ENCODE data around the gene LPCAT3.

LPCAT3 gene

DNA sequence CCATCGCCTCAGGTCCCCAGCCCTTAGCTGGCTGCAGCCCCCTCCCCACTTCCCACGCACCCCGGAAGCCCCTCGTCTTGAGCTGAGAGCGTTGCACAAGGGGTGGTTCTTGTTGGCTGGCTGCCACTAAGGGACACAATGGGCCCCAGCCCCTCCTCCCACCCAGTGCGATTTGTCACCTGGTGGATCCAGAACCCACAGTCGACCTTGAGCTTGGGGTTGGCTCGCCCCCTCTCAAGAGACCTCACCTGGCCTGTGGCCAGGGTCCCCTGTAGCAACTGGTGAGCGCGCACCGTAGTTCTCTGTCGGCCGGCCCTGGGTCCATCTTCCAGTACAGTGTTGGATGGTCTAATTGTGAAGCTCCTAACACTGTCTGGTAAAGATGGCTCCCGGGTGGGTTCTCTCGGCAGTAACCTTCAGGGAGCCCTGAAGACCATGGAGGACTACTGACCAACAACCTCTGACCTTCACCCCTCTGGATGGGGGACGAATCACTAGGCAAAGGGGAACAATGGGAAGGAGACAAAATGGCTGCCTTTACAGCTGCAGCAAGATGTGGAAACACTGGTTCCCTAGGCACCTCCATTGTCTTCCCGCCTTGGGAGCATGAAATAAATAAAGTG lies 54.4 kb downstream of the LPCAT3 start:
- peak; percentile 25; the same call in 1 of the 2 replicates for TF ChIP-seq TAF1 (IDR thresholded peaks at IDR 0.05; ENCODE audit: low read depth)
- TF ChIP-seq CEBPB (IDR thresholded peaks at IDR 0.05), result peak; percentile 67; the same call in 1 of the 2 replicates
- peak; percentile 69; the same call in 1 of the 2 replicates for TF ChIP-seq ZBTB7A (IDR thresholded peaks at IDR 0.05; ENCODE audit: low read depth)
- TF ChIP-seq, protein P1, sequence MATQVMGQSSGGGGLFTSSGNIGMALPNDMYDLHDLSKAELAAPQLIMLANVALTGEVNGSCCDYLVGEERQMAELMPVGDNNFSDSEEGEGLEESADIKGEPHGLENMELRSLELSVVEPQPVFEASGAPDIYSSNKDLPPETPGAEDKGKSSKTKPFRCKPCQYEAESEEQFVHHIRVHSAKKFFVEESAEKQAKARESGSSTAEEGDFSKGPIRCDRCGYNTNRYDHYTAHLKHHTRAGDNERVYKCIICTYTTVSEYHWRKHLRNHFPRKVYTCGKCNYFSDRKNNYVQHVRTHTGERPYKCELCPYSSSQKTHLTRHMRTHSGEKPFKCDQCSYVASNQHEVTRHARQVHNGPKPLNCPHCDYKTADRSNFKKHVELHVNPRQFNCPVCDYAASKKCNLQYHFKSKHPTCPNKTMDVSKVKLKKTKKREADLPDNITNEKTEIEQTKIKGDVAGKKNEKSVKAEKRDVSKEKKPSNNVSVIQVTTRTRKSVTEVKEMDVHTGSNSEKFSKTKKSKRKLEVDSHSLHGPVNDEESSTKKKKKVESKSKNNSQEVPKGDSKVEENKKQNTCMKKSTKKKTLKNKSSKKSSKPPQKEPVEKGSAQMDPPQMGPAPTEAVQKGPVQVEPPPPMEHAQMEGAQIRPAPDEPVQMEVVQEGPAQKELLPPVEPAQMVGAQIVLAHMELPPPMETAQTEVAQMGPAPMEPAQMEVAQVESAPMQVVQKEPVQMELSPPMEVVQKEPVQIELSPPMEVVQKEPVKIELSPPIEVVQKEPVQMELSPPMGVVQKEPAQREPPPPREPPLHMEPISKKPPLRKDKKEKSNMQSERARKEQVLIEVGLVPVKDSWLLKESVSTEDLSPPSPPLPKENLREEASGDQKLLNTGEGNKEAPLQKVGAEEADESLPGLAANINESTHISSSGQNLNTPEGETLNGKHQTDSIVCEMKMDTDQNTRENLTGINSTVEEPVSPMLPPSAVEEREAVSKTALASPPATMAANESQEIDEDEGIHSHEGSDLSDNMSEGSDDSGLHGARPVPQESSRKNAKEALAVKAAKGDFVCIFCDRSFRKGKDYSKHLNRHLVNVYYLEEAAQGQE (IDR thresholded peaks at IDR 0.05; ENCODE audit: low read depth), result no peak
- no peak for TF ChIP-seq EP300 (IDR thresholded peaks at IDR 0.05; ENCODE audit: borderline replicate concordance)
- TF ChIP-seq RAD21 (IDR thresholded peaks at IDR 0.05; ENCODE audit: low read depth), result no peak
- TF ChIP-seq YY1 (IDR thresholded peaks at IDR 0.05; ENCODE audit: low read depth), result peak; percentile 85
- no peak for TF ChIP-seq TCF12 (IDR thresholded peaks at IDR 0.05; ENCODE audit: low read depth)
- TF ChIP-seq, protein P2, sequence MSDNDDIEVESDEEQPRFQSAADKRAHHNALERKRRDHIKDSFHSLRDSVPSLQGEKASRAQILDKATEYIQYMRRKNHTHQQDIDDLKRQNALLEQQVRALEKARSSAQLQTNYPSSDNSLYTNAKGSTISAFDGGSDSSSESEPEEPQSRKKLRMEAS (IDR thresholded peaks at IDR 0.05), result no peak
- peak; percentile 73 for TF ChIP-seq NFIC (IDR thresholded peaks at IDR 0.05)
- no peak; the same call in 1 of the 2 replicates for TF ChIP-seq TEAD4 (IDR thresholded peaks at IDR 0.05)
- TF ChIP-seq CREB1 (IDR thresholded peaks at IDR 0.05; ENCODE audit: low read depth), result no peak
- no peak for TF ChIP-seq FOXM1 (IDR thresholded peaks at IDR 0.05; ENCODE audit: borderline replicate concordance, low read depth)
- TF ChIP-seq, protein P3, sequence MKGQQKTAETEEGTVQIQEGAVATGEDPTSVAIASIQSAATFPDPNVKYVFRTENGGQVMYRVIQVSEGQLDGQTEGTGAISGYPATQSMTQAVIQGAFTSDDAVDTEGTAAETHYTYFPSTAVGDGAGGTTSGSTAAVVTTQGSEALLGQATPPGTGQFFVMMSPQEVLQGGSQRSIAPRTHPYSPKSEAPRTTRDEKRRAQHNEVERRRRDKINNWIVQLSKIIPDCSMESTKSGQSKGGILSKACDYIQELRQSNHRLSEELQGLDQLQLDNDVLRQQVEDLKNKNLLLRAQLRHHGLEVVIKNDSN (IDR thresholded peaks at IDR 0.05), result no peak
- no peak for TF ChIP-seq EGR1 (IDR thresholded peaks at IDR 0.05)

DNA sequence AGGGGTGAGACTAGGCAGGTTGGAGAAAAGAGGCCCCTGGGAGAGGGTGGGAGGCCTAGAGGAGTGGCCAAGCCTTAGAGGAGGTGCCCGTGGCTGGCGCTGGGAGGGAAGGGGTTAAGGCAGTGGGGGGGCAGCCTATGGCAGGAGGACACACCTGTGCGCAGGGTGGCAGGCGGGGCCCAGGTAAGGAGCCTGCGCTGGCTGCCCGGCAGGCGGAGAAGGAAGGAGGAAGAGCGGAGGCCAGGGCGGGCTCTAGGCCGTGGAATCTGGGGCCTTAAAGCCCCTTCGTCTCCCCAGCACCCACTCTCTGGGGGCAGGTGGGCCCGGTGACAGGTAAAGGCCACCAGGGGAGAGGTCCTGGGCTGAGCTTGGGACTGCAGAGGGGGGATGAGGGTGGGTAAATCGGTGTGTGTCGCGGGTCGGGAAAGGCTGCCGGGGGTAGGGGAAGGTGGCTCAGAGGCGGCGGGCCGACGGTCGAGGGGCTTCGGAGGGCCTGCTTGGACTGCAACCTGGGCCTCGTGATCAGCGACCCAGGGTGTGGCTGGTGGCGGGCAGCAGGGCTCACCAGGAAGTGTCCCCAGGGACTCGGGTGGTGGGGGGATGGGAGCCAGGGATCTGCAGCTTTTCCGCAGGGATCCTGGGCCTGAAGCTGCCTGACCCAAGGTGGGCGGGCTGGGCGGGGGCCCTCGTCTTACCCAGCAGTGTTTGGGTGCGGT lies 55.1 kb downstream of the LPCAT3 start:
- TF ChIP-seq CREB1 (IDR thresholded peaks at IDR 0.05; ENCODE audit: low read depth) (no peak), TCF12 (IDR thresholded peaks at IDR 0.05; ENCODE audit: low read depth) (peak; percentile 69), YY1 (IDR thresholded peaks at IDR 0.05; ENCODE audit: low read depth) (0 out of 2 replicates have a peak, but pooled peaks have one; percentile 33), NFIC (IDR thresholded peaks at IDR 0.05) (peak; percentile 13; the same call in 1 of the 2 replicates), FOXM1 (IDR thresholded peaks at IDR 0.05; ENCODE audit: borderline replicate concordance, low read depth) (no peak), EP300 (IDR thresholded peaks at IDR 0.05; ENCODE audit: borderline replicate concordance) (peak; percentile 35; the same call in 1 of the 2 replicates), ZBTB7A (IDR thresholded peaks at IDR 0.05; ENCODE audit: low read depth) (peak; percentile 88; the same call in 1 of the 2 replicates), TEAD4 (IDR thresholded peaks at IDR 0.05) (peak; percentile 16; the same call in 1 of the 2 replicates), CEBPB (IDR thresholded peaks at IDR 0.05) (no peak), TAF1 (IDR thresholded peaks at IDR 0.05; ENCODE audit: low read depth) (peak; percentile 97), RAD21 (IDR thresholded peaks at IDR 0.05; ENCODE audit: low read depth) (no peak), EGR1 (IDR thresholded peaks at IDR 0.05) (0 out of 2 replicates have a peak, but pooled peaks have one; percentile 7)
- TF ChIP-seq, protein P1 (IDR thresholded peaks at IDR 0.05; ENCODE audit: low read depth), result 0 out of 2 replicates have a peak, but pooled peaks have one; percentile 8
- TF ChIP-seq, protein P3 (IDR thresholded peaks at IDR 0.05), result peak; percentile 43
- TF ChIP-seq, protein P2 (IDR thresholded peaks at IDR 0.05), result peak; percentile 67

DNA sequence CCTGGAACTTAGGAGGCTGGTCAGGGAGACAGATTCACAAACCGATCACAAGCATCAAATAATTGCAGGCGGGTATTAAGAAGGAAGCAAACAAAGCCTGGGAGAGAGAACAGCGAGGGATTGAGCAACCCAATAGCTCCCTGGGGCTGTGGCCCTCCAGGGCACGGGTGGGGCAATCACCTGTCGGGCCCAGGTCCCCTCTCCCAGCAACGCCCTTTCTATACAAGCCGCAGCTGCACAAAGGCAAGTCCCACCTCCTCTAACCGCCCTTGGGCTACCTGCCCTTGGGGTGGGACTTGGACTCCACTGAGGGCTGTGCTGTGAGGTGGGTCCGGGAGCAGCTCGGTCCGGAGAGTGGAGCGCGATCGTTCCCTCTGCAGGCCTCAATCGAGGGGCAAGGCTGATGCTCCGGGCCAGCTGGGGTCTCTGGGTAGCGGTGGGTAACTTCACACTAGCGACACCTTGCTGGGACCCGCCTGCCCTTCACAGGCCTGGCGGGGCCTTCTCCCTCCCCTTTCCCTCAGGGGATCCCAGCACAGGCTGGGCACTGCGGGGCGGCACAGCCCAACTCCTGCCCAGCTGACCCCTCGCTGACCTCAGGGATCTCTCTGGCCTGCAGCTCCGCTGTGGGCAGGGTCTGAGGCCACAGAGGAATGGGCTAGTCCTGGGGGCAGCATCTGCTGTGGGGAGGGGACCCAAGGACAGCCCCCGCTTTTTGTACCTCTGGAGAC lies 55.8 kb downstream of the LPCAT3 start:
- TF ChIP-seq, protein P2 (IDR thresholded peaks at IDR 0.05), result peak; percentile 5; the same call in 1 of the 2 replicates
- TF ChIP-seq EGR1 (IDR thresholded peaks at IDR 0.05), result 0 out of 2 replicates have a peak, but pooled peaks have one; percentile 21
- no peak; the same call in 1 of the 2 replicates for TF ChIP-seq EP300 (IDR thresholded peaks at IDR 0.05; ENCODE audit: borderline replicate concordance)
- peak; percentile 5 for TF ChIP-seq TCF12 (IDR thresholded peaks at IDR 0.05; ENCODE audit: low read depth)
- no peak for TF ChIP-seq YY1 (IDR thresholded peaks at IDR 0.05; ENCODE audit: low read depth)
- no peak for TF ChIP-seq CREB1 (IDR thresholded peaks at IDR 0.05; ENCODE audit: low read depth)
- TF ChIP-seq CEBPB (IDR thresholded peaks at IDR 0.05), result peak; percentile 89
- TF ChIP-seq TAF1 (IDR thresholded peaks at IDR 0.05; ENCODE audit: low read depth), result no peak
- no peak; the same call in 1 of the 2 replicates for TF ChIP-seq NFIC (IDR thresholded peaks at IDR 0.05)

DNA sequence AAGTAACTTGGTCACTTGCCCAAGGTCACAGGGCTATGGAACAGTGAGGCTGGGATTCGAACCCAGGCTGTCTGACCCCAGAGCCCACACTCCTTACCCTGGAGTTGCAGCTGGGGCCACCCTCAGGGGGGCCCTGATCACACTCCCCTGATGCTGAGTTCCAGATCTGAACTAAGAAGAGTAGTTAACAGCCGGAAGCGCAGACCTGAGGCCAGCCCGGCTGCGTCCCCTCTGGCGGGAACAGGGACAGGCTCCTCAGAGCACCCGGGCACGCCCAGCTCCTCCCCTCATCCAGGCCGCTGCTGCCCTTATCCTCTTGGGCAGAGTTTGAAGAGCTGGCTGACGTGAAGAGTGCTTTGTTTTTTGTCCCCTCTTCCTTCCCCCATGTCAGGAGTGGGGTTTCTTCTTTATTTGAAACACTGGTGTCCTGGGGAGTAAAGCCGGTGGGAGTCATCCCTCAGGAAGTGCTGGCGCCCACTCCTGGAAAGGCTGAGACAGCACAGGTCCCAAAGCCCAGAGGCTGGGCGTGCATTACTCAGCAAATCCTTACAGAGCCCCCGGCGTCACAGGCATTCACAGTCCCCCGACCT lies 56.5 kb downstream of the LPCAT3 start:
- TF ChIP-seq, protein P2 (IDR thresholded peaks at IDR 0.05), result peak; percentile 15
- TF ChIP-seq, protein P3 (IDR thresholded peaks at IDR 0.05), result no peak
- TF ChIP-seq CREB1 (IDR thresholded peaks at IDR 0.05; ENCODE audit: low read depth) (no peak), TCF12 (IDR thresholded peaks at IDR 0.05; ENCODE audit: low read depth) (peak; percentile 45; the same call in 1 of the 2 replicates), NFIC (IDR thresholded peaks at IDR 0.05) (no peak), CEBPB (IDR thresholded peaks at IDR 0.05) (no peak), EGR1 (IDR thresholded peaks at IDR 0.05) (no peak)

Data from Ishikawa (cell line).